HepG2 (cell line): Measurements from ENCODE around the gene PDGFA. TPM values are rescaled to one million over a fixed set of nuclear protein-coding genes. Genes with fewer than 3 reads are reported as not detected.

Experiments used
- ATAC-seq: fragments of 200-7000 bp; cut with Tn5 transposase; 3 replicates; pipeline ENCODE4 v1.9.1; 2020; ENCODE audit warnings: mild to moderate bottlenecking, moderate library complexity
- BruUV-seq: library from RNA; stranded (reverse); fragments of 400-500 nt; replicated peaks from 2 replicates; lab custom pipeline; 2021; lab: Mats Ljungman, UMichigan
- CTCF ChIA-PET: fragments of 300-600 bp; formaldehyde crosslinking; extraction: SDS; loops from one replicate; lab custom pipeline; 2021; ENCODE audit warnings: low total read pairs, inconsistent platforms, low intra/inter-chr PET ratio; lab: Yijun Ruan, JAX
- POLR2A ChIA-PET: fragments of 350-600 bp; sonication (Branson Sonifier 250); formaldehyde crosslinking; loops from one replicate; lab custom pipeline; 2020; ENCODE audit warnings: antibody characterized with exemption, inconsistent platforms; lab: Yijun Ruan, JAX
- DNase-seq: peaks from one replicate; pipeline ENCODE4 v3.0.0-alpha.2; 2015; ENCODE audit warnings: low spot score
- FAIRE-seq: peaks from 3 replicates; lab custom pipeline; 2011; peaks lifted over from hg19 to GRCh38; lab: Jason Lieb, UNC
- H2AFZ ChIP-seq: one replicate; pipeline ENCODE4 v1.6.1; 2011; ENCODE audit warnings: low read length, inconsistent platforms
- H3K27ac ChIP-seq: fragments of 300-600 bp; 3 replicates; pipeline ENCODE4 v1.8.0; 2011; ENCODE audit warnings: mixed run types, mild to moderate bottlenecking, mixed read lengths, low read length, inconsistent platforms; ENCODE audit not compliant: insufficient read depth; ENCODE audit errors: extremely low read length
- H3K27me3 ChIP-seq, 2 experiments: fragments of 200-600 bp in 1 of 2; 2 replicates in 1 of 2; 3 replicates in 1 of 2; pipeline versions ENCODE4 v1.6.0 to v1.8.0; 2011; ENCODE audit warnings: low read length in 2 of 2, mild to moderate bottlenecking in 2 of 2, moderate library complexity in 2 of 2, inconsistent platforms in 1 of 2; ENCODE audit not compliant: insufficient read depth in 2 of 2, control insufficient read depth in 1 of 2
- H3K36me3 ChIP-seq, 2 experiments: fragments of 200-600 bp in 1 of 2; replicated peaks in 1 of 2; 2 replicates in 1 of 2; 3 replicates in 1 of 2; pipeline versions ENCODE4 v1.5.1 to v1.8.0; 2011; ENCODE audit warnings: low read length in 2 of 2, inconsistent platforms in 1 of 2; ENCODE audit not compliant: insufficient read depth in 2 of 2, control insufficient read depth in 1 of 2
- H3K4me1 ChIP-seq: 2 replicates; pipeline ENCODE4 v1.5.1; 2012; ENCODE audit warnings: low read length, inconsistent platforms; ENCODE audit not compliant: insufficient read depth
- H3K4me2 ChIP-seq: 2 replicates; pipeline ENCODE4 v1.6.0; 2011; ENCODE audit warnings: low read depth, low read length, inconsistent platforms
- H3K4me3 ChIP-seq, 3 experiments: fragments of 200-600 bp in 1 of 3; sonication (generic), shearing (Covaris generic) in 1 of 3; replicated peaks in 1 of 3; 2 replicates each; pipeline ENCODE4 v1.5.1; 2011 to 2016; ENCODE audit warnings: low read length in 3 of 3, inconsistent platforms in 2 of 3, low read depth in 2 of 3, mild to moderate bottlenecking in 2 of 3, control low read depth in 1 of 3, mixed read lengths in 1 of 3; ENCODE audit not compliant: insufficient read depth in 1 of 3
- H3K79me2 ChIP-seq: one replicate; pipeline ENCODE4 v1.6.1; 2011; ENCODE audit warnings: low read length, inconsistent platforms; ENCODE audit not compliant: insufficient read depth
- H3K9ac ChIP-seq: 2 replicates; pipeline ENCODE4 v1.6.0; 2011; ENCODE audit warnings: mild to moderate bottlenecking, low read depth, low read length, inconsistent platforms; ENCODE audit not compliant: insufficient read depth
- H3K9me3 ChIP-seq: 2 replicates; pipeline ENCODE4 v1.5.1; 2012; ENCODE audit warnings: mild to moderate bottlenecking, low read length
- H4K20me1 ChIP-seq: 2 replicates; pipeline ENCODE4 v1.6.0; 2011; ENCODE audit warnings: inconsistent platforms, mild to moderate bottlenecking, low read length, moderate library complexity; ENCODE audit not compliant: insufficient read depth
- AKAP8 ChIP-seq: sonication (generic); formaldehyde crosslinking; IDR thresholded peaks from 2 replicates; pipeline ENCODE4 v1.5.1; 2020; ENCODE audit warnings: mild to moderate bottlenecking, missing genetic modification reagents
- ARNTL ChIP-seq: sonication (generic); formaldehyde crosslinking; IDR thresholded peaks from 2 replicates; pipeline ENCODE4 v1.4.0; 2020; ENCODE audit warnings: mild to moderate bottlenecking, missing genetic modification reagents
- GATAD1 ChIP-seq: IDR thresholded peaks from 2 replicates; pipeline ENCODE4 v1.6.1; 2016; ENCODE audit warnings: missing genetic modification reagents, missing compliant biosample characterization
- KAT7 ChIP-seq: IDR thresholded peaks from 2 replicates; pipeline ENCODE4 v1.6.1; 2018; ENCODE audit warnings: borderline replicate concordance, missing compliant biosample characterization
- MBNL3 ChIP-seq: fragments of 250-450 bp; sonication (Bioruptor Pico); conservative IDR thresholded peaks from 2 replicates; pipeline ENCODE4 v1.8.0; 2022; ENCODE audit warnings: mild to moderate bottlenecking, inconsistent platforms
- NBN ChIP-seq: fragments of 450-650 bp; conservative IDR thresholded peaks from 2 replicates; pipeline ENCODE4 v1.6.1; 2017
- NR2F2 ChIP-seq: IDR thresholded peaks from 2 replicates; pipeline ENCODE4 v1.6.1; 2012; ENCODE audit warnings: low read depth, inconsistent platforms, borderline replicate concordance
- PAF1 ChIP-seq: IDR thresholded peaks from 2 replicates; pipeline ENCODE4 v1.6.1; 2016; ENCODE audit warnings: missing genetic modification reagents, missing compliant biosample characterization
- POLR2AphosphoS2 ChIP-seq: IDR thresholded peaks from 2 replicates; pipeline ENCODE4 v1.6.1; 2011; ENCODE audit warnings: low read depth, low read length, improper control_type of control experiment
- SAFB2 ChIP-seq: sonication (generic); formaldehyde crosslinking; IDR thresholded peaks from 2 replicates; pipeline ENCODE4 v1.5.1; 2020; ENCODE audit warnings: missing genetic modification reagents, low read depth, mild to moderate bottlenecking, borderline replicate concordance
- SATB2 ChIP-seq: sonication (generic); formaldehyde crosslinking; IDR thresholded peaks from 2 replicates; pipeline ENCODE4 v1.5.0; 2020; ENCODE audit warnings: missing genetic modification reagents
- SOX13 ChIP-seq, 3 experiments: fragments of 450-650 bp in 1 of 3; sonication (generic) in 1 of 3; formaldehyde crosslinking in 1 of 3; IDR thresholded peaks in 2 of 3; conservative IDR thresholded peaks in 1 of 3; 2 replicates each; pipeline versions ENCODE4 v1.5.0 to v1.6.1; 2016 to 2020; ENCODE audit warnings: antibody characterized with exemption in 1 of 3, mild to moderate bottlenecking in 1 of 3, missing compliant biosample characterization in 1 of 3, missing genetic modification reagents in 1 of 3, moderate library complexity in 1 of 3
- SOX5 ChIP-seq: IDR thresholded peaks from 2 replicates; pipeline ENCODE4 v1.6.1; 2016; ENCODE audit warnings: borderline replicate concordance
- TOPORS ChIP-seq: sonication (generic); formaldehyde crosslinking; IDR thresholded peaks from 2 replicates; pipeline ENCODE4 v1.8.0; 2023; ENCODE audit warnings: mild to moderate bottlenecking, missing genetic modification reagents
- ZNF501 ChIP-seq: sonication (generic); formaldehyde crosslinking; IDR thresholded peaks from 2 replicates; pipeline ENCODE4 v1.5.1; 2020; ENCODE audit warnings: mild to moderate bottlenecking, moderate library complexity, missing genetic modification reagents
- ZNF616 ChIP-seq: sonication (generic); formaldehyde crosslinking; IDR thresholded peaks from 2 replicates; pipeline ENCODE4 v1.5.0; 2020; ENCODE audit warnings: low read depth, mild to moderate bottlenecking, missing genetic modification reagents
- ZNF839 ChIP-seq: sonication (generic); formaldehyde crosslinking; IDR thresholded peaks from 2 replicates; pipeline ENCODE4 v1.4.0; 2020; ENCODE audit warnings: missing genetic modification reagents, mild to moderate bottlenecking, borderline replicate concordance
- WGBS: methylation state at CpG from one replicate; pipeline ENCODE4 v1.1.6; 2017; ENCODE audit warnings: low lambda C conversion rate; 5-methylcytosine and 5-hydroxymethylcytosine counted together
- in situ Hi-C: cut with HindIII; loops from 2 replicates; pipeline ENCODE4 v1.10.0; 2017; ENCODE audit warnings: low pct_unique_long_range_greater_than_20kb; ENCODE audit not compliant: extremely low pct_ligation_motif_present
- intact Hi-C: fragments of 100-400 bp; cut with micrococcal nuclease; formaldehyde crosslinking; loops from one replicate; pipeline ENCODE4 v1.10.0; 2022; ENCODE audit not compliant: unreplicated experiment
- polyA plus RNA-seq, 8 experiments: library from polyadenylated mRNA; depleted of rRNA in 3 of 8; stranded (reverse) in 7 of 8; unstranded in 1 of 8; fragments of >200 nt; fragmentation: Illumina TruSeq in 4 of 8; extraction: Trizol in 4 of 8; gene quantifications; 2 replicates each; pipeline versions ENCODE4 v1.2.1 to v1.2.3, GENCODE V29; 2011 to 2016; ENCODE audit warnings: low read depth in 4 of 8, missing spikeins in 1 of 8, mixed read lengths in 1 of 8; ENCODE audit not compliant: insufficient read depth in 1 of 8
- total RNA-seq, 5 experiments: library from RNA; depleted of rRNA; stranded (reverse); fragments of >200 nt; fragmentation: Illumina TruSeq; extraction: Trizol; gene quantifications; 2 replicates each; pipeline ENCODE4 v1.2.3, GENCODE V29; 2016; ENCODE audit warnings: low read depth in 1 of 5
- TF ChIP-seq, protein P1 (sequence below): sonication (generic); formaldehyde crosslinking; IDR thresholded peaks from 2 replicates; pipeline ENCODE4 v1.5.0; 2020; ENCODE audit warnings: missing genetic modification reagents, mild to moderate bottlenecking, borderline replicate concordance
- TF ChIP-seq, protein P2 (sequence below): IDR thresholded peaks from 2 replicates; pipeline ENCODE4 v1.6.1; 2012; ENCODE audit warnings: low read length, improper control_type of control experiment
- TF ChIP-seq, protein P3 (sequence below), 2 experiments: sonication (generic) in 1 of 2; formaldehyde crosslinking in 1 of 2; IDR thresholded peaks; 2 replicates each; pipeline versions ENCODE4 v1.5.1 to v1.6.1; 2011 to 2020; ENCODE audit warnings: borderline replicate concordance in 1 of 2, low read depth in 1 of 2, low read length in 1 of 2, mild to moderate bottlenecking in 1 of 2, missing genetic modification reagents in 1 of 2, moderate library complexity in 1 of 2

The PDGFA gene
- total and polyA plus RNA-seq, 2 of the 13 experiments (the other 11 are each of a cell fraction or from before 2014, with no cell fraction given) = 1.5 to 3.4 TPM

DNA sequence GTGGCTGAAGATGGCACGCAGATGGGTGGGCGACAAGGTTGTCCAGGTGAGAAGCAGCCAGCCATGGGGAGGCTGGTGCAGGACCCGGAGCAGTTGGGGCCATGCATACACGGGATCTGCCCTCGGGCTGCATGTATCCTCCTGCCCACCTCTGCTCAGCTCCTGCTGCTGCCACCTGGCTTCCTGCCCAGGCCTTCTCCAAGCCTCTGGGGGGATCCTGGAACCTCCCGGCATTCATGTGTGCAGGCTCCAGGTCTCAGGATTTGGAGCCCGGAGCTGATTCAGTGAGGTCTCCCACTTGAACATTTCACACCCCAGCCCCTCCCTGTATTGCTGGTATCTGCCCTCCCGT lies 27.0 kb downstream of the PDGFA start:
- no peaks in the 10 kb centered on the region for H3K9me3 ChIP-seq
- ChIA-PET POLR2A (interaction anchor here (1.4 kb wide), 1 partner anchor 10 kb away, joined by 5 read pairs; no protein-coding TSS in a partner anchor), CTCF (no interaction called here)
- H3K27me3 ChIP-seq = peaks cover 2 to 5% of the 10 kb centered on the region in 2 experiments; a peak in 2 of 5 replicates
- intact Hi-C loops = no loop called here
- H3K4me1 ChIP-seq = peaks cover 37% of the 10 kb centered on the region
- H3K27ac ChIP-seq = no peak overlapping the region
- no peak overlapping the region for H3K4me2 ChIP-seq
- DNase-seq (no peak), FAIRE-seq (no peak), ATAC-seq (peak; percentile 8; the same call in 2 of the 3 replicates)
- H3K79me2 ChIP-seq = no peaks in the 10 kb centered on the region
- H4K20me1 ChIP-seq = no peaks in the 10 kb centered on the region
- no peak overlapping the region for H3K9ac ChIP-seq
- in situ Hi-C loops = no loop called here
- no TSS peak for BruUV-seq
- TF ChIP-seq GATAD1 (CRISPR knock-in tag) (no peak), TOPORS (CRISPR knock-in tag) (no peak), ZNF501 (CRISPR knock-in tag) (no peak), SOX13 (IDR thresholded peaks at IDR 0.05) (no peak), SOX13 (CRISPR knock-in tag; conservative IDR thresholded peaks at IDR 0.05 in 1 of 2, IDR thresholded peaks at IDR 0.05 in 1 of 2) (no peak), SOX5 (CRISPR knock-in tag) (no peak), POLR2AphosphoS2 (no peak), ARNTL (CRISPR knock-in tag) (no peak), SATB2 (no peak), SAFB2 (CRISPR knock-in tag) (no peak), ZNF616 (CRISPR knock-in tag) (no peak), KAT7 (CRISPR knock-in tag) (no peak), PAF1 (CRISPR knock-in tag) (no peak), NR2F2 (no peak), MBNL3 (CRISPR knock-in tag) (no peak), AKAP8 (CRISPR knock-in tag) (no peak), ZNF839 (CRISPR knock-in tag) (no peak), NBN (no peak)
- TF ChIP-seq, protein P1, sequence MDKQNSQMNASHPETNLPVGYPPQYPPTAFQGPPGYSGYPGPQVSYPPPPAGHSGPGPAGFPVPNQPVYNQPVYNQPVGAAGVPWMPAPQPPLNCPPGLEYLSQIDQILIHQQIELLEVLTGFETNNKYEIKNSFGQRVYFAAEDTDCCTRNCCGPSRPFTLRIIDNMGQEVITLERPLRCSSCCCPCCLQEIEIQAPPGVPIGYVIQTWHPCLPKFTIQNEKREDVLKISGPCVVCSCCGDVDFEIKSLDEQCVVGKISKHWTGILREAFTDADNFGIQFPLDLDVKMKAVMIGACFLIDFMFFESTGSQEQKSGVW = no peak
- TF ChIP-seq, protein P2, sequence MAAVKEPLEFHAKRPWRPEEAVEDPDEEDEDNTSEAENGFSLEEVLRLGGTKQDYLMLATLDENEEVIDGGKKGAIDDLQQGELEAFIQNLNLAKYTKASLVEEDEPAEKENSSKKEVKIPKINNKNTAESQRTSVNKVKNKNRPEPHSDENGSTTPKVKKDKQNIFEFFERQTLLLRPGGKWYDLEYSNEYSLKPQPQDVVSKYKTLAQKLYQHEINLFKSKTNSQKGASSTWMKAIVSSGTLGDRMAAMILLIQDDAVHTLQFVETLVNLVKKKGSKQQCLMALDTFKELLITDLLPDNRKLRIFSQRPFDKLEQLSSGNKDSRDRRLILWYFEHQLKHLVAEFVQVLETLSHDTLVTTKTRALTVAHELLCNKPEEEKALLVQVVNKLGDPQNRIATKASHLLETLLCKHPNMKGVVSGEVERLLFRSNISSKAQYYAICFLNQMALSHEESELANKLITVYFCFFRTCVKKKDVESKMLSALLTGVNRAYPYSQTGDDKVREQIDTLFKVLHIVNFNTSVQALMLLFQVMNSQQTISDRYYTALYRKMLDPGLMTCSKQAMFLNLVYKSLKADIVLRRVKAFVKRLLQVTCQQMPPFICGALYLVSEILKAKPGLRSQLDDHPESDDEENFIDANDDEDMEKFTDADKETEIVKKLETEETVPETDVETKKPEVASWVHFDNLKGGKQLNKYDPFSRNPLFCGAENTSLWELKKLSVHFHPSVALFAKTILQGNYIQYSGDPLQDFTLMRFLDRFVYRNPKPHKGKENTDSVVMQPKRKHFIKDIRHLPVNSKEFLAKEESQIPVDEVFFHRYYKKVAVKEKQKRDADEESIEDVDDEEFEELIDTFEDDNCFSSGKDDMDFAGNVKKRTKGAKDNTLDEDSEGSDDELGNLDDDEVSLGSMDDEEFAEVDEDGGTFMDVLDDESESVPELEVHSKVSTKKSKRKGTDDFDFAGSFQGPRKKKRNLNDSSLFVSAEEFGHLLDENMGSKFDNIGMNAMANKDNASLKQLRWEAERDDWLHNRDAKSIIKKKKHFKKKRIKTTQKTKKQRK = no peak
- TF ChIP-seq, protein P3, sequence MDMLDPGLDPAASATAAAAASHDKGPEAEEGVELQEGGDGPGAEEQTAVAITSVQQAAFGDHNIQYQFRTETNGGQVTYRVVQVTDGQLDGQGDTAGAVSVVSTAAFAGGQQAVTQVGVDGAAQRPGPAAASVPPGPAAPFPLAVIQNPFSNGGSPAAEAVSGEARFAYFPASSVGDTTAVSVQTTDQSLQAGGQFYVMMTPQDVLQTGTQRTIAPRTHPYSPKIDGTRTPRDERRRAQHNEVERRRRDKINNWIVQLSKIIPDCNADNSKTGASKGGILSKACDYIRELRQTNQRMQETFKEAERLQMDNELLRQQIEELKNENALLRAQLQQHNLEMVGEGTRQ (IDR thresholded peaks at IDR 0.05; ENCODE audit: low read depth, low read length) = no peak
- TF ChIP-seq, protein P3 (CRISPR knock-in tag; IDR thresholded peaks at IDR 0.05; ENCODE audit: borderline replicate concordance) = no peak
- no peaks in the 10 kb centered on the region for H3K36me3 ChIP-seq
- no peak overlapping the region for H3K4me3 ChIP-seq
- 54% methylated on average over 6 of the region's 8 CpGs for WGBS
- no peak overlapping the region for H2AFZ ChIP-seq
